ENCODE results near the gene PLCB3. TPM values are rescaled to one million over a fixed set of nuclear protein-coding genes. Genes with fewer than 3 reads are reported as not detected.

The PLCB3 gene
- total RNA-seq, 1 experiment from 2014 or later, result 41.2 TPM

DNA sequence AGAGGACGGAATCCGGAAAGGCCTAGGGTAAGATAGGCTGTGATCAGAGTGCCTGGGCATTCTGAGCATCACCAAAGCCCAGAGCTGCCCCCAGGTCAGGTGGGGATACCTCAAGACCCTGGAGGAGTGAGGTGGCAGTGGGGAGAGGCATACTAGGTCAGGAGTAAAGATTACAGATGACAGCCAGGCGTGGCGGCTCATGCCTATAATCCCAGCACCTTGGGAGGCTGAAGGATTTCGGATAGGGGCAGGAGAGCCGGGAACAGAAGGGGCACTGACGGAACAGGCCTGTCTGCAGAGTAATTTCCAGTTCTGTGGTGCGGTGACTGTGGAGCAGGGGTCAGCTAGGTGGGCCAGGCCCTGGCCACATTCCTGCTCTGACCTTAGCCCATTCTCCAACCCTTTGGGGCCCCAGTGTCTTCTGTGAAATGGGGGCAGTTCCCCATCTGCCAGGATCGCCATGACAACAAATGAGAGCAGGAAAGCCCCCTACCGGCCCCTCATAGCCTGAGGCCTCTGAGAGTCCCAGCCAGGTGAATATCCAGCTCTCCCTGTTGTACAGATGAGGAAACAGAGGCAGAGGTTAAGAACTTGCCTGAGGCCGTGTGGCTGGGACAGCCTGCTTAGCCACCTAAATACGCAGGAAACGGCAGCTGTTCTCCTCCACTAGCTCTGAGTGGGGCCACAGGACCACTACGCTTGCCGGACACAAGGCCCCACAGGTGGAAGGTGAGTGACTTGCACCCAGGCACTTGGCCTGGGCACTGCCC, 23.9 kb downstream of the PLCB3 start:
- ChIA-PET CTCF (no interaction called here), POLR2A (interaction anchor here (1.0 kb wide), 1 partner anchor 9 kb away, joined by 3 read pairs; the partner anchor contains the start of gene BAD)
- no peak for TF ChIP-seq SIN3A (IDR thresholded peaks at IDR 0.05; ENCODE audit: borderline replicate concordance, insufficient read depth, low read depth, low read length)
- TF ChIP-seq TCF7L2 (IDR thresholded peaks at IDR 0.05; ENCODE audit: low read depth, low read length), result no peak
- no peak for TF ChIP-seq POLR2AphosphoS5 (IDR thresholded peaks at IDR 0.05; ENCODE audit: low read depth, low read length)
- TF ChIP-seq, protein P1, sequence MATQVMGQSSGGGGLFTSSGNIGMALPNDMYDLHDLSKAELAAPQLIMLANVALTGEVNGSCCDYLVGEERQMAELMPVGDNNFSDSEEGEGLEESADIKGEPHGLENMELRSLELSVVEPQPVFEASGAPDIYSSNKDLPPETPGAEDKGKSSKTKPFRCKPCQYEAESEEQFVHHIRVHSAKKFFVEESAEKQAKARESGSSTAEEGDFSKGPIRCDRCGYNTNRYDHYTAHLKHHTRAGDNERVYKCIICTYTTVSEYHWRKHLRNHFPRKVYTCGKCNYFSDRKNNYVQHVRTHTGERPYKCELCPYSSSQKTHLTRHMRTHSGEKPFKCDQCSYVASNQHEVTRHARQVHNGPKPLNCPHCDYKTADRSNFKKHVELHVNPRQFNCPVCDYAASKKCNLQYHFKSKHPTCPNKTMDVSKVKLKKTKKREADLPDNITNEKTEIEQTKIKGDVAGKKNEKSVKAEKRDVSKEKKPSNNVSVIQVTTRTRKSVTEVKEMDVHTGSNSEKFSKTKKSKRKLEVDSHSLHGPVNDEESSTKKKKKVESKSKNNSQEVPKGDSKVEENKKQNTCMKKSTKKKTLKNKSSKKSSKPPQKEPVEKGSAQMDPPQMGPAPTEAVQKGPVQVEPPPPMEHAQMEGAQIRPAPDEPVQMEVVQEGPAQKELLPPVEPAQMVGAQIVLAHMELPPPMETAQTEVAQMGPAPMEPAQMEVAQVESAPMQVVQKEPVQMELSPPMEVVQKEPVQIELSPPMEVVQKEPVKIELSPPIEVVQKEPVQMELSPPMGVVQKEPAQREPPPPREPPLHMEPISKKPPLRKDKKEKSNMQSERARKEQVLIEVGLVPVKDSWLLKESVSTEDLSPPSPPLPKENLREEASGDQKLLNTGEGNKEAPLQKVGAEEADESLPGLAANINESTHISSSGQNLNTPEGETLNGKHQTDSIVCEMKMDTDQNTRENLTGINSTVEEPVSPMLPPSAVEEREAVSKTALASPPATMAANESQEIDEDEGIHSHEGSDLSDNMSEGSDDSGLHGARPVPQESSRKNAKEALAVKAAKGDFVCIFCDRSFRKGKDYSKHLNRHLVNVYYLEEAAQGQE (IDR thresholded peaks at IDR 0.05; ENCODE audit: insufficient read depth in 1 of 2, low read depth in 2 of 2, low read length in 1 of 2), result no peak
- TF ChIP-seq, protein P2, sequence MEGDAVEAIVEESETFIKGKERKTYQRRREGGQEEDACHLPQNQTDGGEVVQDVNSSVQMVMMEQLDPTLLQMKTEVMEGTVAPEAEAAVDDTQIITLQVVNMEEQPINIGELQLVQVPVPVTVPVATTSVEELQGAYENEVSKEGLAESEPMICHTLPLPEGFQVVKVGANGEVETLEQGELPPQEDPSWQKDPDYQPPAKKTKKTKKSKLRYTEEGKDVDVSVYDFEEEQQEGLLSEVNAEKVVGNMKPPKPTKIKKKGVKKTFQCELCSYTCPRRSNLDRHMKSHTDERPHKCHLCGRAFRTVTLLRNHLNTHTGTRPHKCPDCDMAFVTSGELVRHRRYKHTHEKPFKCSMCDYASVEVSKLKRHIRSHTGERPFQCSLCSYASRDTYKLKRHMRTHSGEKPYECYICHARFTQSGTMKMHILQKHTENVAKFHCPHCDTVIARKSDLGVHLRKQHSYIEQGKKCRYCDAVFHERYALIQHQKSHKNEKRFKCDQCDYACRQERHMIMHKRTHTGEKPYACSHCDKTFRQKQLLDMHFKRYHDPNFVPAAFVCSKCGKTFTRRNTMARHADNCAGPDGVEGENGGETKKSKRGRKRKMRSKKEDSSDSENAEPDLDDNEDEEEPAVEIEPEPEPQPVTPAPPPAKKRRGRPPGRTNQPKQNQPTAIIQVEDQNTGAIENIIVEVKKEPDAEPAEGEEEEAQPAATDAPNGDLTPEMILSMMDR (IDR thresholded peaks at IDR 0.05), result no peak
- intact Hi-C loops (cut with micrococcal nuclease; ENCODE audit: unreplicated experiment), result no loop called here
- no peak for DNase-seq (ENCODE audit: low read depth, low spot score)
- in situ Hi-C loops (cut with HindIII; ENCODE audit: low pct_unique_long_range_greater_than_20kb, low sequenced_read_pairs), result no loop called here
- no peak for ATAC-seq
- Histone ChIP-seq H3K4me3 (ENCODE audit: low read depth in 2 of 2, low read length in 2 of 2) (no peak overlapping the region), H3K27ac (ENCODE audit: low read length) (no peak overlapping the region), H3K27me3 (ENCODE audit: control insufficient read depth, insufficient read depth, low read length) (no peaks in the 10 kb centered on the region), H3K36me3 (ENCODE audit: control insufficient read depth, insufficient read depth, low read length) (no peaks in the 10 kb centered on the region; the same call in 1 of the 2 replicates), H3K9me3 (ENCODE audit: control insufficient read depth, insufficient read depth, low read depth, low read length) (no peaks in the 10 kb centered on the region), H3K4me1 (ENCODE audit: control insufficient read depth, insufficient read depth, low read length) (no peaks in the 10 kb centered on the region)
- no TSS peak for BruUV-seq (replicated peaks)

DNA sequence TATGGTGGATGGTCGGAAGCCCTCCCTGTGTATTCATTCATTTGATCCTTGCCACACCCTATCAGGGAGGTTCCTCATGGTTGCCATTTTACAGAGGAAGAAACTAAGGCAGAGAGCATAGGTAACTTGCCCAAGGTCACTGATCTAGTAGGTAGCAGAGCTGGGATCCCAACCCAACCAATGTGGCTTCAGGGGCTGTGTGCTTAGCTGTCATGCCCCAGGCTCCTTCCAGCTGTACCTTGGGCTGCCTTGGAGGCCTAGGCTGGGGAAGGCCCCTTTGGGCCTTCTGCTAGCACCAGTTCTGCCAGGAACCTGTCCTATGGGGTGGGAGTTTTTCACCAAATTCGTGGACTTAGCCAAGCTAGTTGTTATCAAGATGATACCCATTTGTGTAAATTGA, 24.5 kb downstream of the PLCB3 start:
- in situ Hi-C loops (cut with HindIII; ENCODE audit: low pct_unique_long_range_greater_than_20kb, low sequenced_read_pairs), result no loop called here
- ATAC-seq (no peak), DNase-seq (ENCODE audit: low read depth, low spot score) (no peak)
- no peak for TF ChIP-seq POLR2AphosphoS5 (IDR thresholded peaks at IDR 0.05; ENCODE audit: low read depth, low read length)
- TF ChIP-seq, protein P1 (IDR thresholded peaks at IDR 0.05; ENCODE audit: insufficient read depth in 1 of 2, low read depth in 2 of 2, low read length in 1 of 2), result no peak
- Histone ChIP-seq H3K27ac (ENCODE audit: low read length) (no peak overlapping the region), H3K9me3 (ENCODE audit: control insufficient read depth, insufficient read depth, low read depth, low read length) (no peaks in the 10 kb centered on the region), H3K27me3 (ENCODE audit: control insufficient read depth, insufficient read depth, low read length) (no peaks in the 10 kb centered on the region), H3K4me1 (ENCODE audit: control insufficient read depth, insufficient read depth, low read length) (no peaks in the 10 kb centered on the region), H3K4me3 (ENCODE audit: low read depth in 2 of 2, low read length in 2 of 2) (no peak overlapping the region), H3K36me3 (ENCODE audit: control insufficient read depth, insufficient read depth, low read length) (no peaks in the 10 kb centered on the region)
- POLR2A ChIA-PET, result interaction anchor here (1.0 kb wide), 1 partner anchor 9 kb away, joined by 3 read pairs; the partner anchor contains the start of gene BAD
- CTCF ChIA-PET, result no interaction called here
- intact Hi-C loops (cut with micrococcal nuclease; ENCODE audit: unreplicated experiment), result no loop called here
- no TSS peak for BruUV-seq (replicated peaks)

Data from Panc1 (cell line).